GM12878 (cell line): ENCODE measurements around the gene INTS13. TPM values are rescaled to one million over a fixed set of nuclear protein-coding genes. Genes with fewer than 3 reads are reported as not detected.

Source experiments
- ATAC-seq: fragments of 200-7000 bp; cut with Tn5 transposase; 3 replicates; pipeline ENCODE4 v1.9.1; 2020; ENCODE audit warnings: mild to moderate bottlenecking, moderate library complexity
- BruUV-seq: library from RNA; stranded (reverse); fragments of 400-500 nt; replicated peaks from 2 replicates; lab custom pipeline; 2021; lab: Mats Ljungman, UMichigan
- CTCF ChIA-PET: fragments of 300-600 bp; sonication (Branson Sonifier 250); formaldehyde crosslinking; extraction: SDS; loops from one replicate; lab custom pipeline; 2021; ENCODE audit warnings: inconsistent platforms; lab: Yijun Ruan, JAX
- POLR2A ChIA-PET: fragments of 350-600 bp; formaldehyde crosslinking; extraction: SDS; loops from one replicate; lab custom pipeline; 2021; ENCODE audit warnings: inconsistent platforms; lab: Charles Lee
- RAD21 ChIA-PET: fragments of 300-600 bp; sonication (Branson Sonifier 250); formaldehyde crosslinking; loops from one replicate; lab custom pipeline; 2023; ENCODE audit warnings: antibody characterized with exemption; ENCODE audit not compliant: unreplicated experiment; lab: Charles Lee
- SMC1A ChIA-PET: fragments of 300-600 bp; sonication (Branson Sonifier 250); formaldehyde crosslinking; loops from one replicate; lab custom pipeline; 2023; ENCODE audit not compliant: unreplicated experiment, uncharacterized antibody; lab: Charles Lee
- DNase-seq: peaks from one replicate; pipeline ENCODE4 v3.0.0-alpha.2; 2011; ENCODE audit warnings: low read depth, low spot score
- FAIRE-seq: peaks from 3 replicates; lab custom pipeline; 2011; peaks lifted over from hg19 to GRCh38; lab: Jason Lieb, UNC
- H2AFZ ChIP-seq: 2 replicates; pipeline ENCODE4 v1.6.0; 2011; ENCODE audit warnings: low read depth, low read length, control low read depth; ENCODE audit not compliant: control insufficient read depth
- H3K27ac ChIP-seq: 2 replicates; pipeline ENCODE4 v1.5.1; 2011; ENCODE audit warnings: control low read depth; ENCODE audit not compliant: control insufficient read depth, insufficient read depth
- H3K27me3 ChIP-seq, 2 experiments: replicated peaks in 1 of 2; 2 replicates each; pipeline versions ENCODE4 v1.6.0 to v1.6.1; 2011; ENCODE audit warnings: low read length in 1 of 2; ENCODE audit not compliant: control insufficient read depth in 2 of 2, insufficient read depth in 2 of 2
- H3K36me3 ChIP-seq, 2 experiments: 2 replicates each; pipeline ENCODE4 v1.5.1; 2011; ENCODE audit warnings: low read length in 1 of 2; ENCODE audit not compliant: control insufficient read depth in 2 of 2, insufficient read depth in 2 of 2
- H3K4me1 ChIP-seq: 2 replicates; pipeline ENCODE4 v1.6.1; 2011; ENCODE audit warnings: mild to moderate bottlenecking, low read length, moderate library complexity, mixed read lengths; ENCODE audit not compliant: control insufficient read depth, insufficient read depth
- H3K4me2 ChIP-seq: 2 replicates; pipeline ENCODE4 v1.6.0; 2011; ENCODE audit warnings: control low read depth; ENCODE audit not compliant: control insufficient read depth, insufficient read depth
- H3K4me3 ChIP-seq: fragments of 200-600 bp; sonication (generic); 2 replicates; pipeline ENCODE4 v1.5.1; 2016
- H3K79me2 ChIP-seq: 2 replicates; pipeline ENCODE4 v1.6.0; 2011; ENCODE audit warnings: low read length; ENCODE audit not compliant: control insufficient read depth, insufficient read depth
- H3K9ac ChIP-seq: 2 replicates; pipeline ENCODE4 v1.8.0; 2011; ENCODE audit warnings: low read length, control low read depth, mixed read lengths; ENCODE audit not compliant: control insufficient read depth, insufficient read depth
- H3K9me3 ChIP-seq: replicated peaks from 3 replicates; pipeline ENCODE4 v1.5.1; 2011; ENCODE audit warnings: mild to moderate bottlenecking, low read length; ENCODE audit not compliant: control insufficient read depth, insufficient read depth
- H4K20me1 ChIP-seq: 2 replicates; pipeline ENCODE4 v1.6.0; 2011; ENCODE audit not compliant: control insufficient read depth, insufficient read depth
- ATF2 ChIP-seq: IDR thresholded peaks from 2 replicates; pipeline ENCODE4 v1.6.1; 2012; ENCODE audit warnings: low read length, inconsistent platforms
- BMI1 ChIP-seq: fragments of 450-650 bp; IDR thresholded peaks from 2 replicates; pipeline ENCODE4 v1.6.1; 2016; ENCODE audit warnings: mild to moderate bottlenecking, moderate library complexity, borderline replicate concordance
- CREM ChIP-seq: IDR thresholded peaks from 2 replicates; pipeline ENCODE4 v1.6.1; 2014; ENCODE audit warnings: antibody characterized with exemption, low read depth
- E2F8 ChIP-seq: fragments of 450-650 bp; IDR thresholded peaks from 2 replicates; pipeline ENCODE4 v1.6.1; 2018; ENCODE audit warnings: mild to moderate bottlenecking, low read depth, moderate library complexity; ENCODE audit not compliant: partially characterized antibody
- EED ChIP-seq: sonication (generic); IDR thresholded peaks from 2 replicates; pipeline ENCODE4 v1.6.1; 2016; ENCODE audit warnings: antibody characterized with exemption, low read depth
- HDAC2 ChIP-seq: fragments of 200-600 bp; sonication (generic); IDR thresholded peaks from 2 replicates; pipeline ENCODE4 v1.6.1; 2017
- JUNB ChIP-seq: IDR thresholded peaks from 2 replicates; pipeline ENCODE4 v1.6.1; 2016; ENCODE audit warnings: antibody characterized with exemption, mild to moderate bottlenecking
- NR2F1 ChIP-seq: fragments of 450-650 bp; conservative IDR thresholded peaks from 2 replicates; pipeline ENCODE4 v1.6.1; 2017; ENCODE audit warnings: mild to moderate bottlenecking
- RELA ChIP-seq: fragments of 450-650 bp; IDR thresholded peaks from 2 replicates; pipeline ENCODE4 v1.8.0; 2014; ENCODE audit warnings: borderline replicate concordance; ENCODE audit not compliant: partially characterized antibody
- RUNX3 ChIP-seq: IDR thresholded peaks from 2 replicates; pipeline ENCODE4 v1.6.1; 2012; ENCODE audit warnings: low read length, inconsistent platforms
- TCF7 ChIP-seq: IDR thresholded peaks from 2 replicates; pipeline ENCODE4 v1.6.1; 2014; ENCODE audit warnings: antibody characterized with exemption, borderline replicate concordance
- WRNIP1 ChIP-seq: IDR thresholded peaks from 2 replicates; pipeline ENCODE4 v1.6.1; 2011; ENCODE audit warnings: low read depth, low read length, improper control_type of control experiment, borderline replicate concordance
- YBX1 ChIP-seq: fragments of 450-650 bp; IDR thresholded peaks from 2 replicates; pipeline ENCODE4 v1.6.1; 2016; ENCODE audit warnings: antibody characterized with exemption
- ZBTB33 ChIP-seq: fragments of 450-650 bp; IDR thresholded peaks from 2 replicates; pipeline ENCODE4 v1.6.1; 2017; ENCODE audit warnings: mild to moderate bottlenecking
- ZBTB4 ChIP-seq: fragments of 450-650 bp; formaldehyde crosslinking; IDR thresholded peaks from 2 replicates; pipeline ENCODE4 v1.4.0; 2022; ENCODE audit warnings: mild to moderate bottlenecking, moderate library complexity
- ZNF207 ChIP-seq: fragments of 450-650 bp; IDR thresholded peaks from 2 replicates; pipeline ENCODE4 v1.6.1; 2014; ENCODE audit warnings: antibody characterized with exemption, mild to moderate bottlenecking, borderline replicate concordance
- WGBS: methylation state at CpG from one replicate; pipeline ENCODE4 v1.1.6; 2016; ENCODE audit warnings: low lambda C conversion rate; ENCODE audit not compliant: insufficient replicate concordance, insufficient coverage; ENCODE audit errors: missing lambda C conversion rate; 5-methylcytosine and 5-hydroxymethylcytosine counted together
- in situ Hi-C: fragments of 300-500 bp; cut with MboI; formaldehyde crosslinking; loops from 9 replicates; pipeline ENCODE4 v1.14.3; 2018; ENCODE audit warnings: mixed read lengths
- intact Hi-C: fragments of 100-400 bp; cut with micrococcal nuclease; formaldehyde crosslinking; loops from one replicate; pipeline ENCODE4 v1.14.2; 2022; ENCODE audit not compliant: unreplicated experiment
- polyA plus RNA-seq, 11 experiments: library from polyadenylated mRNA; depleted of rRNA in 4 of 11; unstranded in 6 of 11; stranded (reverse) in 5 of 11; fragments of >200 nt; fragmentation: Nextera tagmentation in 4 of 11; fragmentation: Illumina TruSeq in 1 of 11; extraction: Ambion mirVana in 4 of 11; extraction: Trizol in 1 of 11; gene quantifications; 1 replicate in 1 of 11; 2 replicates in 10 of 11; pipeline versions ENCODE4 v1.2.1 to v1.2.3, GENCODE V29; 2011 to 2016; ENCODE audit warnings: inconsistent platforms in 2 of 11, missing spikeins in 2 of 11, low read depth in 1 of 11
- total RNA-seq, 4 experiments: library from RNA; depleted of rRNA in 3 of 4; stranded (reverse); fragments of >200 nt in 3 of 4; fragmentation: Illumina TruSeq in 1 of 4; extraction: Trizol in 1 of 4; gene quantifications; 2 replicates each; pipeline versions ENCODE4 v1.2.1 to v1.2.3, GENCODE V29; 2013 to 2021

Gene INTS13
- total and polyA plus RNA-seq, 10 of the 15 experiments (the other 5 are each of a cell fraction or from before 2014, with no cell fraction given) = 33.4 to 72.0 (median 59.9) TPM

- CTCF ChIA-PET = interaction anchor here (0.8 to 4.4 kb wide), 10 partner anchors 9 to 143 kb away, joined by 3 to 24 read pairs (median 8); partner anchors contain the start of gene ITPR2
- Histone ChIP-seq H3K27me3 (no peaks in the 10 kb centered on the region), H3K27ac (peak overlapping the region; percentile 38; the same call in 1 of the 2 replicates), H3K9ac (no peak overlapping the region), H3K4me2 (no peak overlapping the region; the same call in 1 of the 2 replicates), H3K4me1 (peaks cover 28% of the 10 kb centered on the region), H3K9me3 (no peaks in the 10 kb centered on the region), H4K20me1 (no peaks in the 10 kb centered on the region), H2AFZ (no peak overlapping the region; the same call in 1 of the 2 replicates), H3K4me3 (no peak overlapping the region), H3K79me2 (no peaks in the 10 kb centered on the region), H3K36me3 (no peaks in the 10 kb centered on the region)
- in situ Hi-C loops (no loop called here), intact Hi-C loops (no loop called here)
- DNase-seq (peak; percentile 83), ATAC-seq (peak; percentile 81), FAIRE-seq (peak; percentile 93)
- WGBS = 0% methylated on average over 2 of the region's 2 CpGs
- POLR2A ChIA-PET = interaction anchor here (0.7 to 1.2 kb wide), 5 partner anchors 10 to 139 kb away, joined by 3 to 5 read pairs (median 3); no protein-coding TSS in a partner anchor
- SMC1A ChIA-PET = interaction anchor here (0.6 to 9.4 kb wide), 10 partner anchors 8 to 467 kb away, joined by 3 to 105 read pairs (median 3); no protein-coding TSS in a partner anchor
- no TSS peak for BruUV-seq
- RAD21 ChIA-PET = interaction anchor here (0.8 to 5.3 kb wide), 7 partner anchors 9 to 21 kb away, joined by 3 to 36 read pairs (median 4); no protein-coding TSS in a partner anchor
- TF ChIP-seq RUNX3 = peak; percentile 92
- no peak for TF ChIP-seq ZNF207
- TF ChIP-seq EED = peak; percentile 46; the same call in 1 of the 2 replicates
- no peak for TF ChIP-seq YBX1
- TF ChIP-seq JUNB = peak; percentile 58
- TF ChIP-seq RELA = no peak
- TF ChIP-seq ZBTB4 (CRISPR knock-in tag) = no peak
- no peak for TF ChIP-seq HDAC2
- peak; percentile 41; the same call in 1 of the 2 replicates for TF ChIP-seq TCF7
- TF ChIP-seq WRNIP1 = no peak
- TF ChIP-seq ZBTB33 = no peak
- peak; percentile 47; the same call in 1 of the 2 replicates for TF ChIP-seq NR2F1
- TF ChIP-seq BMI1 = no peak
- peak; percentile 46; the same call in 1 of the 2 replicates for TF ChIP-seq ATF2
- TF ChIP-seq CREM = peak; percentile 42; the same call in 1 of the 2 replicates
- no peak for TF ChIP-seq E2F8
These were observed 70.7 kb downstream of the INTS13 start for GRCh38 chr12:26867080-26867479.
